ENCODE data around the gene PRCC. TPM values are rescaled to one million over a fixed set of nuclear protein-coding genes. Genes with fewer than 3 reads are reported as not detected.

PRCC gene
- total and polyA plus RNA-seq, 2 of the 13 experiments (the other 11 are each of a cell fraction or from before 2014, with no cell fraction given), result 24.2 to 40.5 TPM

DNA sequence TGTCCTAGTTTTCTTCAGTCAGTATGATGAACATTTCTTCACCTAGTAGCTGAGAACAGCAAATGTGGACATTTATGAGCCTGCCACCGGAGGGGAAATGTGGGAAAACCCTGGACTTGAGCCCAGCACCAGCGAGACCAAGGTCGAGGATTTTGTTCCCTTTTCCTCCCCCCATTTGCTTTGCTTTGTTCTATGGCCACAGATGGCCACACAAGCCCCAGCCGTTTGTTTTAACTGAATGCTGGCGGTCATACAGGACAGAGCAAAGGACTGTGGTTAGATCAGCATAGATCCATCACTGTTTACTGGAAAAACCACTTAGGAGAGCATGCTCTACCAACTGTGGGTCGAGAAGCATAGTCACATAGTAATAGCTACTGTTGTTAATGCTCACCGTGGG is 28.5 kb downstream of the PRCC start (continued):
- TF ChIP-seq CSRNP1 (CRISPR knock-in tag; IDR thresholded peaks at IDR 0.05), result no peak
- no peak for TF ChIP-seq ZNF660 (CRISPR knock-in tag; IDR thresholded peaks at IDR 0.05; ENCODE audit: borderline replicate concordance, low read depth)
- TF ChIP-seq GRHL1 (CRISPR knock-in tag; conservative IDR thresholded peaks at IDR 0.05), result no peak
- no peak for TF ChIP-seq ZNF432 (CRISPR knock-in tag; IDR thresholded peaks at IDR 0.05; ENCODE audit: borderline replicate concordance)
- TF ChIP-seq, protein P1, sequence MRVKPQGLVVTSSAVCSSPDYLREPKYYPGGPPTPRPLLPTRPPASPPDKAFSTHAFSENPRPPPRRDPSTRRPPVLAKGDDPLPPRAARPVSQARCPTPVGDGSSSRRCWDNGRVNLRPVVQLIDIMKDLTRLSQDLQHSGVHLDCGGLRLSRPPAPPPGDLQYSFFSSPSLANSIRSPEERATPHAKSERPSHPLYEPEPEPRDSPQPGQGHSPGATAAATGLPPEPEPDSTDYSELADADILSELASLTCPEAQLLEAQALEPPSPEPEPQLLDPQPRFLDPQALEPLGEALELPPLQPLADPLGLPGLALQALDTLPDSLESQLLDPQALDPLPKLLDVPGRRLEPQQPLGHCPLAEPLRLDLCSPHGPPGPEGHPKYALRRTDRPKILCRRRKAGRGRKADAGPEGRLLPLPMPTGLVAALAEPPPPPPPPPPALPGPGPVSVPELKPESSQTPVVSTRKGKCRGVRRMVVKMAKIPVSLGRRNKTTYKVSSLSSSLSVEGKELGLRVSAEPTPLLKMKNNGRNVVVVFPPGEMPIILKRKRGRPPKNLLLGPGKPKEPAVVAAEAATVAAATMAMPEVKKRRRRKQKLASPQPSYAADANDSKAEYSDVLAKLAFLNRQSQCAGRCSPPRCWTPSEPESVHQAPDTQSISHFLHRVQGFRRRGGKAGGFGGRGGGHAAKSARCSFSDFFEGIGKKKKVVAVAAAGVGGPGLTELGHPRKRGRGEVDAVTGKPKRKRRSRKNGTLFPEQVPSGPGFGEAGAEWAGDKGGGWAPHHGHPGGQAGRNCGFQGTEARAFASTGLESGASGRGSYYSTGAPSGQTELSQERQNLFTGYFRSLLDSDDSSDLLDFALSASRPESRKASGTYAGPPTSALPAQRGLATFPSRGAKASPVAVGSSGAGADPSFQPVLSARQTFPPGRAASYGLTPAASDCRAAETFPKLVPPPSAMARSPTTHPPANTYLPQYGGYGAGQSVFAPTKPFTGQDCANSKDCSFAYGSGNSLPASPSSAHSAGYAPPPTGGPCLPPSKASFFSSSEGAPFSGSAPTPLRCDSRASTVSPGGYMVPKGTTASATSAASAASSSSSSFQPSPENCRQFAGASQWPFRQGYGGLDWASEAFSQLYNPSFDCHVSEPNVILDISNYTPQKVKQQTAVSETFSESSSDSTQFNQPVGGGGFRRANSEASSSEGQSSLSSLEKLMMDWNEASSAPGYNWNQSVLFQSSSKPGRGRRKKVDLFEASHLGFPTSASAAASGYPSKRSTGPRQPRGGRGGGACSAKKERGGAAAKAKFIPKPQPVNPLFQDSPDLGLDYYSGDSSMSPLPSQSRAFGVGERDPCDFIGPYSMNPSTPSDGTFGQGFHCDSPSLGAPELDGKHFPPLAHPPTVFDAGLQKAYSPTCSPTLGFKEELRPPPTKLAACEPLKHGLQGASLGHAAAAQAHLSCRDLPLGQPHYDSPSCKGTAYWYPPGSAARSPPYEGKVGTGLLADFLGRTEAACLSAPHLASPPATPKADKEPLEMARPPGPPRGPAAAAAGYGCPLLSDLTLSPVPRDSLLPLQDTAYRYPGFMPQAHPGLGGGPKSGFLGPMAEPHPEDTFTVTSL (CRISPR knock-in tag; IDR thresholded peaks at IDR 0.05; ENCODE audit: borderline replicate concordance), result peak; percentile 52; the same call in 1 of the 2 replicates
- TF ChIP-seq DNMT3B (CRISPR knock-in tag; conservative IDR thresholded peaks at IDR 0.05), result no peak
- TF ChIP-seq SIX1 (CRISPR knock-in tag; IDR thresholded peaks at IDR 0.05; ENCODE audit: borderline replicate concordance), result 0 out of 2 replicates have a peak, but pooled peaks have one; percentile 29
- no peak for TF ChIP-seq HNRNPH1 (optimal IDR thresholded peaks at IDR 0.05; ENCODE audit: low read depth, low read length)
- no peak for TF ChIP-seq ZBTB49 (CRISPR knock-in tag; IDR thresholded peaks at IDR 0.05; ENCODE audit: borderline replicate concordance)
- TF ChIP-seq, protein P2, sequence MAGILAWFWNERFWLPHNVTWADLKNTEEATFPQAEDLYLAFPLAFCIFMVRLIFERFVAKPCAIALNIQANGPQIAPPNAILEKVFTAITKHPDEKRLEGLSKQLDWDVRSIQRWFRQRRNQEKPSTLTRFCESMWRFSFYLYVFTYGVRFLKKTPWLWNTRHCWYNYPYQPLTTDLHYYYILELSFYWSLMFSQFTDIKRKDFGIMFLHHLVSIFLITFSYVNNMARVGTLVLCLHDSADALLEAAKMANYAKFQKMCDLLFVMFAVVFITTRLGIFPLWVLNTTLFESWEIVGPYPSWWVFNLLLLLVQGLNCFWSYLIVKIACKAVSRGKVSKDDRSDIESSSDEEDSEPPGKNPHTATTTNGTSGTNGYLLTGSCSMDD (CRISPR knock-in tag; IDR thresholded peaks at IDR 0.05), result no peak
- no peak for TF ChIP-seq CAMTA2 (CRISPR knock-in tag; IDR thresholded peaks at IDR 0.05; ENCODE audit: borderline replicate concordance)
- no peak for TF ChIP-seq ZNF605 (CRISPR knock-in tag; IDR thresholded peaks at IDR 0.05)
- no peak for TF ChIP-seq TP53 (CRISPR knock-in tag; conservative IDR thresholded peaks at IDR 0.05)
- TF ChIP-seq NONO (IDR thresholded peaks at IDR 0.05), result no peak
- TF ChIP-seq NONO (CRISPR knock-in tag; conservative IDR thresholded peaks at IDR 0.05), result no peak
